Karpas-422 (cell line): ENCODE results near the gene USP32. TPM values are rescaled to one million over a fixed set of nuclear protein-coding genes. Genes with fewer than 3 reads are reported as not detected.
A peak's percentile ranks its signal among the peaks of the same experiment; 100 is the strongest.

Source experiments
- DNase-seq: peaks from one replicate; pipeline ENCODE4 v3.0.0-alpha.2; 2015
- H2AFZ ChIP-seq: fragments of 200-600 bp; sonication (generic); 2 replicates; pipeline ENCODE4 v1.6.1; 2014; ENCODE audit warnings: antibody characterized with exemption, low read length, mixed read lengths
- H3K27ac ChIP-seq: fragments of 200-600 bp; sonication (generic); 2 replicates; pipeline ENCODE4 v1.5.1; 2014; ENCODE audit warnings: mild to moderate bottlenecking, low read length, moderate library complexity
- H3K27me3 ChIP-seq: fragments of 200-600 bp; sonication (generic); 2 replicates; pipeline ENCODE4 v1.6.1; 2014; ENCODE audit warnings: low read length, mixed read lengths
- H3K36me3 ChIP-seq: fragments of 200-600 bp; sonication (generic); 2 replicates; pipeline ENCODE4 v1.6.1; 2014; ENCODE audit warnings: low read length, mixed read lengths; ENCODE audit not compliant: insufficient read depth
- H3K4me1 ChIP-seq: fragments of 200-600 bp; sonication (generic); 2 replicates; pipeline ENCODE4 v1.6.1; 2014; ENCODE audit warnings: mild to moderate bottlenecking, low read length, mixed read lengths
- H3K4me2 ChIP-seq: fragments of 200-600 bp; sonication (generic); 2 replicates; pipeline ENCODE4 v1.6.1; 2014; ENCODE audit warnings: low read length, low read depth, mild to moderate bottlenecking; ENCODE audit not compliant: poor library complexity, severe bottlenecking
- H3K4me3 ChIP-seq: fragments of 200-600 bp; sonication (generic); 2 replicates; pipeline ENCODE4 v1.5.1; 2014; ENCODE audit warnings: mild to moderate bottlenecking, antibody characterized with exemption, low read length, mixed read lengths
- H3K79me2 ChIP-seq: fragments of 200-600 bp; sonication (generic); 2 replicates; pipeline ENCODE4 v1.6.1; 2014; ENCODE audit warnings: mild to moderate bottlenecking, low read length, mixed read lengths
- H3K9ac ChIP-seq: fragments of 200-600 bp; sonication (generic); 2 replicates; pipeline ENCODE4 v1.6.0; 2014; ENCODE audit warnings: low read length
- H3K9me2 ChIP-seq: fragments of 200-600 bp; sonication (generic), shearing (Covaris generic); replicated peaks from 2 replicates; pipeline ENCODE4 v1.6.0; 2014; ENCODE audit warnings: mild to moderate bottlenecking, low read length, moderate library complexity; ENCODE audit not compliant: insufficient read depth
- H3K9me3 ChIP-seq: fragments of 300-700, 200-600 bp; sonication (generic); 2 replicates; pipeline ENCODE4 v1.6.1; 2014; ENCODE audit warnings: low read length, mixed read lengths
- H4K20me1 ChIP-seq: fragments of 200-600 bp; sonication (generic); 2 replicates; pipeline ENCODE4 v1.6.1; 2014; ENCODE audit warnings: mild to moderate bottlenecking, antibody characterized with exemption, low read length, low read depth; ENCODE audit not compliant: insufficient read depth
- total RNA-seq: library from RNA; depleted of rRNA; stranded (reverse); fragments of >200 nt; shearing (Covaris generic); gene quantifications from 2 replicates; pipeline ENCODE4 v1.2.3, GENCODE V29; 2014; ENCODE audit warnings: low replicate concordance

Gene USP32
- total RNA-seq, 1 experiment from 2014 or later = 81.0 TPM

DNA sequence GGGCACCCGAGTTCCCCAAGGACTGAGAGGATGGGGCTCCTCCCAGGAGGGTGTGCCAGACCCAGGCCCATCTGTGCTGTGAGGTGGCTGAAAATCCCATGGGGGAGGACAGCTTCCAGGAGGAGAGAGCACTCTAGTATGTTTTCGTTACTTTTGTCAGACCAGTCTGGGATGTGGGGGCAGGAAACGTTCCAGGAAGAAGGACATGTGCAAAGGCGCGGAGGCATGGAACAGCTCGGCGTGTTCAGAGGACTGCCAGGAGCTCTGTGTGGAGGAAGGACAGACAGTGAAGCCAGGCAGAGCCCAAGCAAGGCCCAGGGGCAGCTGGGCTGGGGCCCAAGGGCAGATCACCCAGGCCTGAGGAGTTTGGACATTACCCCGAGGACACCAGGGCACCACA is 235.2 kb downstream of the USP32 start:
- DNase-seq = no peak
- no peak overlapping the region for H3K4me2 ChIP-seq
- H2AFZ ChIP-seq = no peak overlapping the region
- H3K9me2 ChIP-seq = no peaks in the 10 kb centered on the region
- H3K36me3 ChIP-seq = no peaks in the 10 kb centered on the region
- H3K27me3 ChIP-seq = no peaks in the 10 kb centered on the region
- no peak overlapping the region for H3K27ac ChIP-seq
- H3K79me2 ChIP-seq = no peaks in the 10 kb centered on the region
- H3K4me1 ChIP-seq = peaks cover 3% of the 10 kb centered on the region
- H3K4me3 ChIP-seq = no peak overlapping the region
- H4K20me1 ChIP-seq = no peaks in the 10 kb centered on the region
- H3K9ac ChIP-seq = no peak overlapping the region
- no peaks in the 10 kb centered on the region for H3K9me3 ChIP-seq

GRCh38 chr17:60155815-60156214 is 236.1 kb downstream of the USP32 start:
- H2AFZ ChIP-seq = no peak overlapping the region
- no peaks in the 10 kb centered on the region for H3K9me2 ChIP-seq
- H3K9ac ChIP-seq = no peak overlapping the region
- no peaks in the 10 kb centered on the region for H3K9me3 ChIP-seq
- peaks cover 12% of the 10 kb centered on the region for H3K4me1 ChIP-seq
- no peaks in the 10 kb centered on the region for H3K36me3 ChIP-seq
- H3K4me3 ChIP-seq = no peak overlapping the region
- H3K27ac ChIP-seq = no peak overlapping the region
- H3K4me2 ChIP-seq = no peak overlapping the region
- no peaks in the 10 kb centered on the region for H3K79me2 ChIP-seq
- no peaks in the 10 kb centered on the region for H4K20me1 ChIP-seq
- no peaks in the 10 kb centered on the region for H3K27me3 ChIP-seq
- DNase-seq = no peak

DNA sequence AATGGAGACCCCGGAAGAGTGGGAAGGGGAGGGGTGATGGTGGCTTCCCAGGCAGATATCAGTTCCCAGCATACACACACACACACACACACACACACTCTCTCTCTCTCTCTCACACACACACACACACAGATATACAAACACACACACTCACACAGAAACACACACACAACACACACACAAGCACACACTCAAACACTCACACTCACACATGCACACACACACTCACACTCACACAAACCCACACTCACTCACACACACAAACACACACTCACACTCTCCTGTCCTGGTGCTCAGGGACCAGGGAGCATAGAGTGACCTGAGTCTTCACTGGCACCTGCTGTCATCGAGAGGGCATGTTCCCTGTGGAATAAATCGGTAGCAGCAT is 236.5 kb downstream of the USP32 start:
- no peak overlapping the region for H3K27ac ChIP-seq
- no peaks in the 10 kb centered on the region for H3K9me3 ChIP-seq
- H3K27me3 ChIP-seq = no peaks in the 10 kb centered on the region
- H3K36me3 ChIP-seq = no peaks in the 10 kb centered on the region
- H3K79me2 ChIP-seq = no peaks in the 10 kb centered on the region
- no peak overlapping the region for H2AFZ ChIP-seq
- no peak overlapping the region for H3K9ac ChIP-seq
- no peaks in the 10 kb centered on the region for H4K20me1 ChIP-seq
- H3K4me1 ChIP-seq = peaks cover 13% of the 10 kb centered on the region
- no peak overlapping the region for H3K4me2 ChIP-seq
- DNase-seq = no peak
- H3K4me3 ChIP-seq = no peak overlapping the region
- H3K9me2 ChIP-seq = no peaks in the 10 kb centered on the region

GRCh38 chr17:60154616-60155426 is 237.1 kb downstream of the USP32 start:
- Histone ChIP-seq H4K20me1 (no peaks in the 10 kb centered on the region), H3K9ac (no peak overlapping the region), H3K27ac (no peak overlapping the region), H3K4me2 (no peak overlapping the region), H3K4me1 (peaks cover 13% of the 10 kb centered on the region), H3K9me2 (no peaks in the 10 kb centered on the region), H3K4me3 (no peak overlapping the region), H2AFZ (no peak overlapping the region), H3K9me3 (no peaks in the 10 kb centered on the region), H3K79me2 (no peaks in the 10 kb centered on the region), H3K27me3 (no peaks in the 10 kb centered on the region), H3K36me3 (no peaks in the 10 kb centered on the region)
- DNase-seq = no peak

DNA sequence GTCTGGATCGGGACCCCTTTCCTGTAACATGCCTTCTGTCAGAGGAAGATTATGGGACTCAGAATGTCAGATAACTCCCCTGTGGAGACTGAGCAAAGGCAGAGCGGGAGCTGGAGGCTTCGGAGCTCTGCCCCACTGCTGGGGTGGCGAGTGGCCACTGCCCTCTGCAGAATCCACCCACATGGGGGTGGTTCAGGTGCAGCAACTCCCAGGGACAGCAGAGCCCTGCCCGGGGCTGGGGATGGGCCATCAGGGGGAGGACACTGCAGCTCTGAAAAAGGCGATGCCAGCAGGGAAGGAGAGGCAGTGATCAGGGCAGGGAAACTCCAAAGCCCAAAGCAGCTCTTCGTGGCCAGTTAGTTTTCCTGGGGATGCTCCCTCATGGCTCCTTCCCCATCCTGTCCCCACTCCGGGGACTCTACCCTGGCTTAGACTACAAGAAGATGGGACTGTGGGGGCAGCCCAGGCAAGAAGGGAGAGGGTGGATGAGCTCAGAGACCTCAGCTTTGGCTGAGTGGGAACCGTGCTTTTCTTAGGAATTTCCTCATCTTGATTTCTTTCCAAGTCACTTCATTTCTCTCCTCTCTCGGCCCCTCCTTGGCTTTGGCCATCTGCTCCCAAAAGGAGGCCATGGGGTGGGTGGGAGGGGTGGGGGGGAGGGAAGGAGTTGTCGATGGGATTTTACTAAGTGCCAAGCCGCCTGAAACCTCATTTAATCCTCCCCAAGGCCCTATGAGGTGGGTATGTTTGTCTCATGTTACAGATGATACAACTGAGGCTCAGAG is 238.1 kb downstream of the USP32 start:
- Histone ChIP-seq H2AFZ (no peak overlapping the region), H3K9me2 (no peaks in the 10 kb centered on the region), H3K4me1 (peaks cover 13% of the 10 kb centered on the region), H3K27ac (no peak overlapping the region), H3K79me2 (no peaks in the 10 kb centered on the region), H3K4me2 (no peak overlapping the region), H3K9ac (no peak overlapping the region), H3K36me3 (no peaks in the 10 kb centered on the region), H3K27me3 (no peaks in the 10 kb centered on the region), H3K9me3 (no peaks in the 10 kb centered on the region), H3K4me3 (no peak overlapping the region), H4K20me1 (no peaks in the 10 kb centered on the region)
- DNase-seq = no peak

DNA sequence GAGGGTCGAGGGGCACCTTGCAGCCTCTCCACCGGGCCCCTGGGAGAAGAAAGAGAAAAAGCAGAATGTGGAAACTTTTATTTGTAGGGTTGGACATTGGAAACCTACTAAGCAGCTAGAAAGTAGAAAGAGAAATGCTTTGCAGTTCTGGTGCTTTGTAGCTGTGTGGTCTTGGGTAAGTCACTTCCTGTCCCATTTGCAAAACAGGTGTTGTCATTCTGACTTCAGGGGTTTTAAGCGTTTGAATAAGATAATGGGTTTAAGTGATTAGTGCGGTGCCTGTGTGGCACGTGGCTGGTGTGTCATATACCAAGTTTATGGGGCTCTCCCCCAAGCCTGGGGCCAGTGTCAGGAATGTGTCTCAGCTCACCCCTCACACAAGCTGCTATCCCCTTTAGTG is 240.6 kb downstream of the USP32 start:
- no peaks in the 10 kb centered on the region for H4K20me1 ChIP-seq
- H3K36me3 ChIP-seq = no peaks in the 10 kb centered on the region
- peaks cover 11% of the 10 kb centered on the region for H3K4me1 ChIP-seq
- H2AFZ ChIP-seq = peak overlapping the region; percentile 42; the same call in 1 of the 2 replicates
- no peak overlapping the region for H3K27ac ChIP-seq
- H3K27me3 ChIP-seq = no peaks in the 10 kb centered on the region
- H3K9ac ChIP-seq = no peak overlapping the region
- DNase-seq = peak; percentile 64
- H3K9me2 ChIP-seq = no peaks in the 10 kb centered on the region
- H3K9me3 ChIP-seq = no peaks in the 10 kb centered on the region
- peak overlapping the region; percentile 47 for H3K4me2 ChIP-seq
- no peak overlapping the region; the same call in 1 of the 2 replicates for H3K4me3 ChIP-seq
- H3K79me2 ChIP-seq = no peaks in the 10 kb centered on the region

DNA sequence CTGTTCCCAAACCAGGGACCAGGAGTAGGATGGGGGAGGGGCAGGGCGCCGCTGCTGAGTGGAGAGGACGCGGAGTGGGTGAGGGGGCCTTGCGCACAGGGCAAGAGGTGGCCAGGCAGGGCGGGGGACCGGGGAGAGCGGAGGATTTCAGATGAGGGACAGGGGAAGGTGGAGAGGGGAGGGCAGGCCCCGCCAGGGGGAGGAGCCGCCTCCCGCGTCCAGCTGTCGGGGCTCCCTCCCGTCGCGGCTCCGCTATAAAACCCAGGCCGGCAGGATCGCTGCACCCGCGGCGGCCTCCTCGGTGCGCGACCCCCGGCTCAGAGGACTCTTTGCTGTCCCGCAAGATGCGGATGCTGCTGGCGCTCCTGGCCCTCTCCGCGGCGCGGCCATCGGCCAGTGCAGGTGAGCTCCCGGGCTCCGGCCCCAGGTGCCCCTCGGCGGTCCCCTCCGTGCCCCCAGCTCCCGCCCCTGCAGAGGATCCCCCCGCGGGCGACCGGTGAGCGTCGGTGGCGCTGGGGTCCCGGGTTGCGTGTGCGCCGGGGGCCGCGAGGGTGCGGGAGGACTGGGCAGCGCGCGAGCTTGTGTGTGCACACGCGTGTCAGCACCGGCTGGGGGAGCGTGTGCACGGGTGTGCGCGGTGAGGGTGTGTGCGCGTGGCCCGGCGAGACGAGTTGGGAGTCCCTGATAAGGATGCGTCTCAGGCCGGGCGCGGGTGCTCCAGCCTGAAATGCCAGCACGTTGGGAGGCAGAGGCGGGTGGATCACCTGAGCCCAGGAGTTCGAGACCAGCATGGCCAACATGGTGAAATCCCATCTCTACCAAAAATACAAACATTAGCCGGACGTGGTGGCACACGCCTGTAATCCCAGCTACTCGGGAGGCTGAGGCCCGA is 242.0 kb downstream of the USP32 start, which contains the start of gene CA4:
TSS of gene CA4 (plus strand) at position 283 of the 892 bp plus-strand sequence. CDS start at position 345, 62 bp downstream.
- Histone ChIP-seq H3K27me3 (no peaks in the 10 kb centered on the region), H3K9ac (no peak within 1 kb of the TSS)

More for the DNA sequence above, 242.0 kb downstream of the USP32 start, which contains the start of gene CA4:
- Histone ChIP-seq H3K4me2 (no peak within 1 kb of the TSS), H4K20me1 (no peaks in the 10 kb centered on the region), H3K4me3 (no peak within 1 kb of the TSS), H3K9me3 (no peaks in the 10 kb centered on the region), H3K36me3 (no peaks in the 10 kb centered on the region), H3K9me2 (no peaks in the 10 kb centered on the region), H2AFZ (no peak within 1 kb of the TSS), H3K79me2 (no peaks in the 10 kb centered on the region), H3K4me1 (peaks cover 11% of the 10 kb centered on the region), H3K27ac (no peak within 1 kb of the TSS)
- DNase-seq = no peak
